C4-2B (cell line): ENCODE measurements around the gene PLCG2.

Experiments used
- ZFX ChIP-seq: fragments of 450-650 bp; IDR thresholded peaks from 2 replicates; pipeline ENCODE4 v1.6.1; 2017
- TF ChIP-seq, protein P1 (sequence below): fragments of 450-650 bp; conservative IDR thresholded peaks from 2 replicates; pipeline ENCODE4 v1.5.1; 2017; ENCODE audit warnings: mild to moderate bottlenecking

DNA sequence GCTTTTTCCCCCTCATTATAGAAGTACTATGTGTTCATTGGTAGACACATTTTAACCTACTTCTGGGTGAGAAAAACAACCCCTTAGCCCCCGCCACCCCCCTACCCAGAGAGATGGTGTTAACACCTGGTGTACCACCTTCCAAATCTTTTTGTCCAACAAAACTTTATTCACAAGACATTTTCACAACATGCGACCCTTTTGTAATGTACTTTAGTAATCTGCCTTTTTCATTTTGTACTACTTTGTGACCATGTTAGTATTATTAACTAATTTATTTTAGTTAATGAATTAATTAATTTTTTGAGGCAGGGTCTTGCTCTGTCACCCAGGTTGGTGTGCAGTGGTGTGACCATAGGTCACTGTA is 20.0 kb downstream of the PLCG2 start:
- TF ChIP-seq, protein P1, sequence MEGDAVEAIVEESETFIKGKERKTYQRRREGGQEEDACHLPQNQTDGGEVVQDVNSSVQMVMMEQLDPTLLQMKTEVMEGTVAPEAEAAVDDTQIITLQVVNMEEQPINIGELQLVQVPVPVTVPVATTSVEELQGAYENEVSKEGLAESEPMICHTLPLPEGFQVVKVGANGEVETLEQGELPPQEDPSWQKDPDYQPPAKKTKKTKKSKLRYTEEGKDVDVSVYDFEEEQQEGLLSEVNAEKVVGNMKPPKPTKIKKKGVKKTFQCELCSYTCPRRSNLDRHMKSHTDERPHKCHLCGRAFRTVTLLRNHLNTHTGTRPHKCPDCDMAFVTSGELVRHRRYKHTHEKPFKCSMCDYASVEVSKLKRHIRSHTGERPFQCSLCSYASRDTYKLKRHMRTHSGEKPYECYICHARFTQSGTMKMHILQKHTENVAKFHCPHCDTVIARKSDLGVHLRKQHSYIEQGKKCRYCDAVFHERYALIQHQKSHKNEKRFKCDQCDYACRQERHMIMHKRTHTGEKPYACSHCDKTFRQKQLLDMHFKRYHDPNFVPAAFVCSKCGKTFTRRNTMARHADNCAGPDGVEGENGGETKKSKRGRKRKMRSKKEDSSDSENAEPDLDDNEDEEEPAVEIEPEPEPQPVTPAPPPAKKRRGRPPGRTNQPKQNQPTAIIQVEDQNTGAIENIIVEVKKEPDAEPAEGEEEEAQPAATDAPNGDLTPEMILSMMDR, result no peak
- TF ChIP-seq ZFX, result no peak
